Stimulated activated CD4-positive, alpha-beta T cell treated with anti-CD3 and anti-CD28 coated beads, Interleukin-1b, Interleukin-23, amount 100 ng/mL, for 1 hour (primary cell): ENCODE results near the gene GUCA2A.
"Not testable (repeated sequence)": the region's sequence is repeated elsewhere in the genome, so short reads cannot be mapped to it uniquely, and the experiment has no call there.

Experiments
- DNase-seq, 2 donors: peaks; one replicate each; pipeline ENCODE4 v3.0.0-alpha.2; 2020; ENCODE audit warnings: low read depth in 2 of 2

Gene GUCA2A

GRCh38 chr1:42164551-42165420, at the start of gene GUCA2A:
GUCA2A (minus strand) TSS chr1:42164745; CDS start chr1:42164712, 33 bp downstream.
- DNase-seq, result no peak

- no peak for DNase-seq
These were observed 46.7 kb upstream of the GUCA2A start for GRCh38 chr1:42211224-42211623.

GRCh38 chr1:42210421-42211133, 46.0 kb upstream of the GUCA2A start:
- no peak for DNase-seq

- DNase-seq, result no peak
These were observed 45.1 kb upstream of the GUCA2A start for GRCh38 chr1:42209526-42210251.

GRCh38 chr1:42206930-42207329, 42.4 kb upstream of the GUCA2A start:
- DNase-seq, result not testable (repeated sequence)

GRCh38 chr1:42206164-42206563, 41.6 kb upstream of the GUCA2A start:
- no peak for DNase-seq

GRCh38 chr1:42201986-42202385, 37.4 kb upstream of the GUCA2A start:
- no peak for DNase-seq

GRCh38 chr1:42198251-42198650, 33.7 kb upstream of the GUCA2A start:
- DNase-seq, result no peak

- no peak for DNase-seq
These were observed 31.3 kb upstream of the GUCA2A start for GRCh38 chr1:42195841-42196240.

- no peak for DNase-seq
These were observed 27.6 kb upstream of the GUCA2A start for GRCh38 chr1:42192106-42192505.

GRCh38 chr1:42191319-42191718, 26.8 kb upstream of the GUCA2A start:
- no peak for DNase-seq

- DNase-seq, result no peak
These were observed 25.6 kb upstream of the GUCA2A start for GRCh38 chr1:42189931-42190853.

GRCh38 chr1:42186152-42186551, 21.6 kb upstream of the GUCA2A start:
- no peak for DNase-seq

GRCh38 chr1:42184616-42185015, 20.1 kb upstream of the GUCA2A start:
- no peak for DNase-seq

- no peak for DNase-seq
These were observed 19.4 kb upstream of the GUCA2A start for GRCh38 chr1:42183957-42184268.

GRCh38 chr1:42183210-42183956, 18.8 kb upstream of the GUCA2A start:
- no peak for DNase-seq

- no peak for DNase-seq
These were observed 17.1 kb upstream of the GUCA2A start for GRCh38 chr1:42181687-42182086.

GRCh38 chr1:42179900-42180329, 15.4 kb upstream of the GUCA2A start:
- no peak for DNase-seq

GRCh38 chr1:42179275-42179674, 14.7 kb upstream of the GUCA2A start:
- no peak for DNase-seq

GRCh38 chr1:42178249-42178648, 13.7 kb upstream of the GUCA2A start:
- no peak for DNase-seq

GRCh38 chr1:42177541-42177981, 13.0 kb upstream of the GUCA2A start:
- DNase-seq, result no peak
